GM12875 (cell line): ENCODE measurements around the gene TRIM14.

Experiments used
- H3K4me3 ChIP-seq: one replicate; pipeline ENCODE4 v1.5.1; 2011; ENCODE audit warnings: low read depth, low read length, control low read depth
- CTCF ChIP-seq: IDR thresholded peaks from 2 replicates; pipeline ENCODE4 v1.5.1; 2011; ENCODE audit warnings: low read depth, mild to moderate bottlenecking, control low read depth, inconsistent platforms, low read length, moderate library complexity, borderline replicate concordance; ENCODE audit not compliant: insufficient read depth

Gene TRIM14

GRCh38 chr9:98149422-98149821 lies 30.4 kb upstream of the TRIM14 start:
- no peak for TF ChIP-seq CTCF

GRCh38 chr9:98148486-98148885 lies 29.5 kb upstream of the TRIM14 start:
- TF ChIP-seq CTCF: no peak

More at GRCh38 chr9:98149422-98149821, 30.4 kb upstream of the TRIM14 start:
- H3K4me3 ChIP-seq: no peak overlapping the region

GRCh38 chr9:98147582-98147981 lies 28.6 kb upstream of the TRIM14 start:
- TF ChIP-seq CTCF: no peak
- no peak overlapping the region for H3K4me3 ChIP-seq

More at GRCh38 chr9:98148486-98148885, 29.5 kb upstream of the TRIM14 start:
- H3K4me3 ChIP-seq: no peak overlapping the region

GRCh38 chr9:98146101-98146991 lies 27.3 kb upstream of the TRIM14 start:
- no peak overlapping the region for H3K4me3 ChIP-seq
- no peak for TF ChIP-seq CTCF

GRCh38 chr9:98144631-98145030 lies 25.6 kb upstream of the TRIM14 start:
- TF ChIP-seq CTCF: no peak

GRCh38 chr9:98144076-98144475 lies 25.1 kb upstream of the TRIM14 start:
- TF ChIP-seq CTCF: no peak
- no peak overlapping the region for H3K4me3 ChIP-seq

More at GRCh38 chr9:98144631-98145030, 25.6 kb upstream of the TRIM14 start:
- no peak overlapping the region for H3K4me3 ChIP-seq
